Measurements from ENCODE around the gene MPL.

The MPL gene

DNA sequence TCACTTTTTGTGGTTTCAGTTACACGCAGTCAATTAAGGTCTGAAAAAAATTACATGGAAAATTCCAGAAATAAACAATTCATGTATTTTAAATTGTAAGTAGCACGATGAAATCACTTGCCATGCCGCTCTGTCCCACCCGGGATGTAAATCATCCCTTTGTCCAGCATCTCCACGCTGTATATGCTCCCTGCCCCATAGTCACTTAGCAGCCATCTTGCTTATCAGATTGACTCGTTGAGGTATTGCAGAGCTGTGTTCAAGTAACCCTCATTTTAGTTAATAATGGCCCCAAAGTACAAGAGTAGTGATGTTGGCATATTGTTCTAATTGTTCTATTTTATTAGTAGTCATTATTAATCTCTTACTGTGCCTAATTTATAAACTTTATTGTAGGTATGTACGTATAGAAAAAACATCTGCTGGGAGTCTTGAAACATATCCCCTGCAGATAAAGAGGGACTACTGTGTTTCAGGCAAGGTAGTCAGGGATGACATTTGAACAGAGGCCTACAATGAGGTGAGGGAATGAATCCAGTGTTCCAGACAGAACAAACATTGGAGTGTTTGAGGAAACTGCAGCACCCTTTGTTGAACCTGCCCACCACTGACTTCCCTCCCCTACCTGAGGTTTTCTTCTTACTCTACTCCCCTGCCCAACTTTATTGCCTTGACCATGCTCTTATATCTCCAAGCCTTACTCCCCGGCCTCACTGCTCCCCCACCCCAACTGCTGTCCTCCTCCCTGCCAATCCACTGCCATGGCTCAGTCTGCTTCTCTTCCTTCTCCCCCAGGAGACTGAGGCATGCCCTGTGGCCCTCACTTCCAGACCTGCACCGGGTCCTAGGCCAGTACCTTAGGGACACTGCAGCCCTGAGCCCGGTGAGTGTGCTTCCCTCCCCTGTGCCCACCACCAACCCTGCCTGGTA lies 14.1 kb downstream of the MPL start:
- in situ Hi-C loops (cut with MboI; ENCODE audit: low sequenced_read_pairs, unreplicated experiment), result loop anchor here (25.0 kb wide), 1 partner anchor 114 kb away; no protein-coding TSS in a partner anchor
- TF ChIP-seq, protein P1, sequence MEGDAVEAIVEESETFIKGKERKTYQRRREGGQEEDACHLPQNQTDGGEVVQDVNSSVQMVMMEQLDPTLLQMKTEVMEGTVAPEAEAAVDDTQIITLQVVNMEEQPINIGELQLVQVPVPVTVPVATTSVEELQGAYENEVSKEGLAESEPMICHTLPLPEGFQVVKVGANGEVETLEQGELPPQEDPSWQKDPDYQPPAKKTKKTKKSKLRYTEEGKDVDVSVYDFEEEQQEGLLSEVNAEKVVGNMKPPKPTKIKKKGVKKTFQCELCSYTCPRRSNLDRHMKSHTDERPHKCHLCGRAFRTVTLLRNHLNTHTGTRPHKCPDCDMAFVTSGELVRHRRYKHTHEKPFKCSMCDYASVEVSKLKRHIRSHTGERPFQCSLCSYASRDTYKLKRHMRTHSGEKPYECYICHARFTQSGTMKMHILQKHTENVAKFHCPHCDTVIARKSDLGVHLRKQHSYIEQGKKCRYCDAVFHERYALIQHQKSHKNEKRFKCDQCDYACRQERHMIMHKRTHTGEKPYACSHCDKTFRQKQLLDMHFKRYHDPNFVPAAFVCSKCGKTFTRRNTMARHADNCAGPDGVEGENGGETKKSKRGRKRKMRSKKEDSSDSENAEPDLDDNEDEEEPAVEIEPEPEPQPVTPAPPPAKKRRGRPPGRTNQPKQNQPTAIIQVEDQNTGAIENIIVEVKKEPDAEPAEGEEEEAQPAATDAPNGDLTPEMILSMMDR (IDR thresholded peaks at IDR 0.05; ENCODE audit: borderline replicate concordance, control extremely low read depth, extremely low read depth, insufficient read depth, missing control alignments), result no peak
- no peak for DNase-seq (ENCODE audit: low spot score)

DNA sequence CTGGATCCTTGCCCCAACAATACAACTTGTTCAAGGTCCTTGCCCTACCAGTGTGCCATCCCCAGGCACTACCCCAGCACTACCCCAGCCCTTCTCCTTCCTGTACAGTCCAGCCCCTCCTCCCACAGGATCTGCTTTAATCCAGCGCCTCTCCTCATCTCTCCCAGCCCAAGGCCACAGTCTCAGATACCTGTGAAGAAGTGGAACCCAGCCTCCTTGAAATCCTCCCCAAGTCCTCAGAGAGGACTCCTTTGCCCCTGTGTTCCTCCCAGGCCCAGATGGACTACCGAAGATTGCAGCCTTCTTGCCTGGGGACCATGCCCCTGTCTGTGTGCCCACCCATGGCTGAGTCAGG lies 14.7 kb downstream of the MPL start:
- in situ Hi-C loops (cut with MboI; ENCODE audit: low sequenced_read_pairs, unreplicated experiment), result loop anchor here (25.0 kb wide), 1 partner anchor 115 kb away; no protein-coding TSS in a partner anchor
- DNase-seq (ENCODE audit: low spot score), result no peak
- TF ChIP-seq, protein P1 (IDR thresholded peaks at IDR 0.05; ENCODE audit: borderline replicate concordance, control extremely low read depth, extremely low read depth, insufficient read depth, missing control alignments), result no peak

DNA sequence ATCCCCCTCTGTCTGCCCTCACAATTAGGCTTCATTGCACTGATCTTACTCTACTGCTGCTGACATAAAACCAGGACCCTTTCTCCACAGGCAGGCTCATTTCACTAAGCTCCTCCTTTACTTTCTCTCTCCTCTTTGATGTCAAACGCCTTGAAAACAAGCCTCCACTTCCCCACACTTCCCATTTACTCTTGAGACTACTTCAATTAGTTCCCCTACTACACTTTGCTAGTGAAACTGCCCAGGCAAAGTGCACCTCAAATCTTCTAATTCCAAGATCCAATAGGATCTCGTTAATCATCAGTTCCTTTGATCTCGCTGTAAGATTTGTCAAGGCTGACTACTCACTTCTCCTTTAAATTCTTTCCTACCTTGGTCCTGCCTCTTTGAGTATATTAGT lies 15.3 kb downstream of the MPL start:
- in situ Hi-C loops (cut with MboI; ENCODE audit: low sequenced_read_pairs, unreplicated experiment), result loop anchor here (25.0 kb wide), 1 partner anchor 116 kb away; no protein-coding TSS in a partner anchor
- TF ChIP-seq, protein P1 (IDR thresholded peaks at IDR 0.05; ENCODE audit: borderline replicate concordance, control extremely low read depth, extremely low read depth, insufficient read depth, missing control alignments), result no peak
- no peak for DNase-seq (ENCODE audit: low spot score)

DNA sequence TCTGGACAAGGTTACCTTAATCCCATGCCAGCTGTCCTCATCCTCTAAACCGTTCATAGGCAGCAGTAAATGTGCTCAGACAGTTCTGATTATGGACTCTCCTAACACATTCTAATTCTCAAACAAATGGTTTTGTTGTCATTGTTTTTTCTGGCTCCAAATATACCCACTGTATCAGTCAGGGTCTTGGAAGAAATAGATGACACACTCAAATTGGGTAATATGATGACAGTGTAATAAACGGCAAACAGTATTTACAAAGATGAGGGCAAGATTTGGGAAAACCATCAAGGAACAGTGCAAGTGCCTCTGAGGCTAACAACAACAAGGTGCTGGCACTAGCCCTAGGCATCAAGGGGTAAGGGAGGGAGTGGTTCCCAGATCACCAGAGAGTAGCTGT lies 16.9 kb downstream of the MPL start:
- in situ Hi-C loops (cut with MboI; ENCODE audit: low sequenced_read_pairs, unreplicated experiment), result loop anchor here (25.0 kb wide), 1 partner anchor 117 kb away; no protein-coding TSS in a partner anchor
- TF ChIP-seq, protein P1 (IDR thresholded peaks at IDR 0.05; ENCODE audit: borderline replicate concordance, control extremely low read depth, extremely low read depth, insufficient read depth, missing control alignments), result no peak

DNA sequence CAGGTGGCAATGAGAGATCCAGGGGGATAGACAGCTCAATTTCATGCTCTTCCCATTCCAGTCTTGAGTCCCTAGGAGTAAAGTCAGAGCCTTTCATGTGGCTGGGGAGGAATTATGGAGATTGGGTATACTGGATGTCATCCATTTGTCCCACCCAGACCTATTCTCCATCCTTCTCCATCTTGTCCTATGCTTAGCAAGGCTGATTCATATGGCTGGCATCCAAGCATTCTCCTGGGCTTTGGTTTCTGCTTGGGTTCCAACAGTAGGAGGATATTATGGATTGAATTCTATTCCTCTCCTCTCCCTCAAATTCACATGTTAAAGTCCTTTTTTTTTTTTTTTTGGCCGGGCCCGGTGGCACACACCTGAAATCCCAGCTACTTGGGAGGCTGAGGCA lies 17.3 kb downstream of the MPL start:
- TF ChIP-seq, protein P1 (IDR thresholded peaks at IDR 0.05; ENCODE audit: borderline replicate concordance, control extremely low read depth, extremely low read depth, insufficient read depth, missing control alignments), result no peak
- in situ Hi-C loops (cut with MboI; ENCODE audit: low sequenced_read_pairs, unreplicated experiment), result loop anchor here (25.0 kb wide), 1 partner anchor 118 kb away; no protein-coding TSS in a partner anchor
- DNase-seq (ENCODE audit: low spot score), result no peak

More for the DNA sequence above, 16.9 kb downstream of the MPL start:
- no peak for DNase-seq (ENCODE audit: low spot score)

DNA sequence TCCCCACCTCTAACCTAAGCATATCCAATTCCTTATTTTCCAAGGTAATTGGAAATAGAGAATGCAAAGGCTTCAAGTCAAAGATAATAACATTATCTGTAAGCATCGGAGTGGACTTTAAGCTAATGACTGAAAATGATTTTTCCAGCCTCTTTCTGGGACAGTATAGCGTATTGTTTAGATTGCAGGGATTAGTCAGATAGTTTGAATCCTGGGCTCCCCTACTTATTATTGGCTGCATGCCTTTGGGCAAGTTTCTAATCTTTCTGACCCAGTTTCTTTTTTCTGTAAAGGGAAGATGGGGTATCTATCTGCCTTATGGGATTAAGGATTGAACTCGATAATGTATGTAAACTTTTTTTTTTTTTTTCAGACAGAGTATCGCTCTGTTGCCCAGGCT lies 19.6 kb downstream of the MPL start:
- TF ChIP-seq, protein P1 (IDR thresholded peaks at IDR 0.05; ENCODE audit: borderline replicate concordance, control extremely low read depth, extremely low read depth, insufficient read depth, missing control alignments), result no peak
- no peak for DNase-seq (ENCODE audit: low spot score)
- in situ Hi-C loops (cut with MboI; ENCODE audit: low sequenced_read_pairs, unreplicated experiment), result loop anchor here (25.0 kb wide), 1 partner anchor 120 kb away; no protein-coding TSS in a partner anchor
